ENCODE data around the gene PMAIP1. TPM values are rescaled to one million over a fixed set of nuclear protein-coding genes. Genes with fewer than 3 reads are reported as not detected.

Gene PMAIP1
- total RNA-seq, 1 donor from 2014 or later, result 1.2 TPM

DNA sequence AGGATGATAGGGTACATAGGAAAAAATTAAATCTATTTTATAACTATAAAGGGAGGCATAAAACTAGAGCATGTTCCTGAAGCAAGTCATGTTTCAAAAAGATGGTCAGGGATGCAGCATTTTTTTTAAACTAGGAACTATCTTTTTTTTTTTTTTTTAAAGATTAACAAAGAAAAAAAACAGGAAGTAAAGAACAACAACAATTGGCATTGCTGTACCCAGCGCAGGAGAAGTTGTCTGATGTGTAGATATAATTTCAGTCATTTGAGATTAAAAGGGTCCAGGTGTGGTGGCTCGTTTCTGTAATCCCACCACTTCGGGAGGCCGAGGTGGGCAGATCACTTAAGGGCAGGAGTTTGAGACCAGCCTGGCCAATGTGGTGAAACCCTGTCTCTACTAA, 41.5 kb downstream of the PMAIP1 start:
- DNase-seq (ENCODE audit: low spot score) (no peak), ATAC-seq (no peak)
- intact Hi-C loops (cut with DNase I), result no loop called here

DNA sequence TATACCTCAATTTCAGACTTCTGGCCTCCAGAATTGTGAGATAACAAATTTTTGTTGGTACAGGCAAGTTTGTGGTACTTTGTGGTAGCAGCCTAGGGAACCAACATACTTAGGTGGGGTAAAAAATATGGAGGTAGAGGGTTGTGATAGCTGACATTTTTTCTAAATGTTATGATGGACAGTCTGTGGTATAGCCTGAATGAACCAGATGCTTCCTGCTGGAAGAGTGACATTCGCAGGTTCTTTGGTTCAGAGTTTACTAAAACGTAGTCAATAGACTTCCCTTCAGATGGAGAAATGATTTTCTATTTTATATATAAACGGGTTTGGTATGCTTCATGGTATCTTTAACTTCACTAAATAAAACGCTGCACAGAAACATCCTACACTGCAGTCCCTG, 42.8 kb downstream of the PMAIP1 start:
- ATAC-seq (no peak), DNase-seq (ENCODE audit: low spot score) (no peak)
- intact Hi-C loops (cut with DNase I), result no loop called here

DNA sequence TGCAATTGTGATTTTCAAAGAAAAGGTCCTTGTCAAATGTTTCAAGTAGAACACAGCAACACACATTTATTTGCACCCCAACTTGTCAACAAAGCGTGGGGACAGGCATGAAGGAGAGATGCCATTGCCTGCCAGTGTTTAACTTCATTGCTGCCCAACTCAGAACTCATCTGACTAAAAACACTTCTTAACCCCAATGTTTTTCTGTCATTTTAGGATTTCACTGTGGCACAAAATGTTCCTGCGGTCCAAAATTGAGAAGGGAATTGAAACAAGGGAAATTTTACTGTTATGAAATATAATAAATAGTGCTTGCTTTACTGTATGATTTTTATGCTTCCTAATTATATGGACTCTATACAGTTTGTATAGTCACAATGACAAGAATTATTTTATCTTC, 45.7 kb downstream of the PMAIP1 start:
- DNase-seq (ENCODE audit: low spot score) (no peak), ATAC-seq (no peak)
- intact Hi-C loops (cut with DNase I), result no loop called here

DNA sequence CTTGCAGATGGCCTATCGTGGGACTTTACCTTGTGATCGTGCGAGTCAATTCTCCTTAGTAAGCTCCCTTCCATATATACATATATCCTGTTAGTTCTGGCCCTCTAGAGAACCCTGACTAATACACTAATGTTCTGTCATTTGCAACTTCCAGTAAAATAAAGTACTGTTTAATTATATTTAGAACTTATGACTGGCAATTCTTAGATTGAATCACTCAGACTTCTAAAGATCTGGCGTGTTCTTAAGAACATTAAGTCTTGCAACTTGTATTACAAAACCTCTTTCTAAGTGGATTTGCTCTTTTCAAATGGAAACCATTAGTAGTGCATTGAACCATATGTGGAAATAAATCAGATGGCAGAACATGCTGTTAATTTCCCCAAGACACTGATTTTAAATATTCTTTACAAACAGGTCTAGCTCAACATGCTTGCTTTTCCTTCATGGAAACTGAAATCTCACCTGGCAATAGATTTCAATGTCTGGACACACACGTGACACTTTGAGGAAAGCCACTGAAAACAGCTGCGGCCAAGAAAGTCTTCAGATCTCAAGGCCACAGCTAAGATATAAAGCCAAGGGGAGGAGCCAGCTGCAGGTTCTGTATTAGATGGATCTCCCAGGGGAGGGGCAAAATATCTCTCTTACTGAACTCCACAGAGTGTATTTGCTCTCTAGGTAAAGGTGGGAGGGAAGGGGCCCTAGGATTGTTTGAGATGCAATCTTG, 50.6 kb downstream of the PMAIP1 start:
- no peak for ATAC-seq
- intact Hi-C loops (cut with DNase I), result no loop called here
- DNase-seq (ENCODE audit: low spot score), result no peak

DNA sequence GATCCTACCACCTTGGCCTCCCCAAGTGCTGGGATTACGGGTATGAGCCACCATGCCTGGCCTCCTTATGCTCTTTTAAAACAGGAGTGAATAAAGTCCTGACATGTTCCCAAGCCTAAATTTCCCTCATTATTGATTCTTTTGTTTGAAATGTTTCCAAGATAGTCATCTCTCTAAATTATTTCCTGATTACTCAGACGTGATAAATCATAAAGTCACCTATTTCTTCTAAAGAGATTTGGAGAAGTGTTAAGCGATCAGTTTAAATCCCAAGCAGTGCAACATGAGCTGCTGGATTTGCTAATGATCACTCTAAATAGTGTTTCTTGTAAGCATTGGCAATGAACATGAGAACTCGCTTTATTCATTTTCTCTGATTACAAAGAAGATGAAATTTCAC, 51.8 kb downstream of the PMAIP1 start:
- DNase-seq (ENCODE audit: low spot score), result no peak
- no peak for ATAC-seq
- intact Hi-C loops (cut with DNase I), result no loop called here

DNA sequence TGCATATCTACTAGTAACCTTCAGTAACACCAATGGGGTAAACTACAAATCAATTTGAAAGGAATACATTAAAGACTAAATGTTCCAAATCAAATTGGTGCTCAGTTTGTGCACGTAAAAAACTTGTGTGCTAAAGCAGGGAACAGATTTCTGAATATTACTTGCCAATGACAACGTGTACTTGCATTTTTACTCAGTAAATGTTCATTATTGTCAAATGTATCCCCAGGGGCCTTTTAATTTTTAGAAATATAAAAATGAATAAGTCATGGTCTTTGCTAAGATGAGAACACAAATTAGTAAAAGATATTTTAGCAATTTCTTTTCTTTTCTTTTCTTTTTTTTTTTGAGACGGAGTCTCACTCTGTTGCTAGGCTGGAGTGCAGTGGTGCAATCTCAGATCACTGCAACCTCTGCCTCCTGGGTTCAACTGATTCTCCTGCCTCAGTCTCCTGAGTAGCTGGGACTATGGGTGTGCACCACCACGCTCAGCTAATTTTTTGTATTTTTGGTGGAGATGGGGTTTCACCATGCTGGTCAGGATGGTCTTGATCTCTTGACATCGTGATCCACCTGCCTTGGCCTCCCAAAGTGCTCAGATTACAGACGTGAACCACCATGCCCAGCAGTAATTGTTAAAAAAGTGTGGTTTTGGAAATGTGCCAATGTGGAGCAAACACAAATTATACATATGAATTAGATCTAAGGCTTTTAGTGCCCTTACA, 52.6 kb downstream of the PMAIP1 start:
- intact Hi-C loops (cut with DNase I), result no loop called here
- ATAC-seq, result no peak
- no peak for DNase-seq (ENCODE audit: low spot score)

Other genes with a start within 250 kb of the PMAIP1 start
- gene CCBE1, start 202.6 kb upstream of the PMAIP1 start, total RNA-seq, result 0.67 TPM